ENCODE data around the gene WNT2B.

GRCh38 chr1:112477550-112477949 is 31.2 kb upstream of the WNT2B start:
- TF ChIP-seq, protein P1, sequence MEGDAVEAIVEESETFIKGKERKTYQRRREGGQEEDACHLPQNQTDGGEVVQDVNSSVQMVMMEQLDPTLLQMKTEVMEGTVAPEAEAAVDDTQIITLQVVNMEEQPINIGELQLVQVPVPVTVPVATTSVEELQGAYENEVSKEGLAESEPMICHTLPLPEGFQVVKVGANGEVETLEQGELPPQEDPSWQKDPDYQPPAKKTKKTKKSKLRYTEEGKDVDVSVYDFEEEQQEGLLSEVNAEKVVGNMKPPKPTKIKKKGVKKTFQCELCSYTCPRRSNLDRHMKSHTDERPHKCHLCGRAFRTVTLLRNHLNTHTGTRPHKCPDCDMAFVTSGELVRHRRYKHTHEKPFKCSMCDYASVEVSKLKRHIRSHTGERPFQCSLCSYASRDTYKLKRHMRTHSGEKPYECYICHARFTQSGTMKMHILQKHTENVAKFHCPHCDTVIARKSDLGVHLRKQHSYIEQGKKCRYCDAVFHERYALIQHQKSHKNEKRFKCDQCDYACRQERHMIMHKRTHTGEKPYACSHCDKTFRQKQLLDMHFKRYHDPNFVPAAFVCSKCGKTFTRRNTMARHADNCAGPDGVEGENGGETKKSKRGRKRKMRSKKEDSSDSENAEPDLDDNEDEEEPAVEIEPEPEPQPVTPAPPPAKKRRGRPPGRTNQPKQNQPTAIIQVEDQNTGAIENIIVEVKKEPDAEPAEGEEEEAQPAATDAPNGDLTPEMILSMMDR (optimal IDR thresholded peaks at IDR 0.05 in 1 of 3, IDR thresholded peaks at IDR 0.05 in 1 of 3, conservative IDR thresholded peaks at IDR 0.05 in 1 of 3; ENCODE audit: extremely low read depth in 1 of 3, insufficient read depth in 2 of 3, low read length in 3 of 3), result no peak
- TF ChIP-seq EZH2 (IDR thresholded peaks at IDR 0.05; ENCODE audit: low read length), result no peak

Data from keratinocyte (primary cell).